Heart left ventricle (tissue), 16 donors: ENCODE results near the gene KRT77. TPM values are rescaled to one million over a fixed set of nuclear protein-coding genes. Genes with fewer than 3 reads are reported as not detected.

Source experiments
- ATAC-seq, 4 donors: fragments of 200-7000 bp; cut with Tn5 transposase; one replicate each; pipeline ENCODE4 v1.9.1; 2020 to 2022; ENCODE audit warnings: moderate library complexity in 4 of 4, mild to moderate bottlenecking in 3 of 4, moderate number of reproducible peaks in 1 of 4
- DNase-seq, 5 donors: peaks; one replicate each; pipeline ENCODE4 v3.0.0-alpha.2; 2020
- H3K27ac ChIP-seq, 12 donors: fragments of 200-600 bp; sonication (generic) in 4 of 12; one replicate each; pipeline versions ENCODE4 v1.5.0 to v1.8.0; 2016 to 2022; ENCODE audit warnings: mild to moderate bottlenecking in 2 of 12
- H3K27me3 ChIP-seq, 9 donors: fragments of 200-600 bp; sonication (generic) in 2 of 9; one replicate each; pipeline versions ENCODE4 v1.5.1 to v1.8.0; 2016 to 2022; ENCODE audit warnings: mild to moderate bottlenecking in 3 of 9
- H3K36me3 ChIP-seq, 9 donors: fragments of 200-600 bp; sonication (generic) in 2 of 9; one replicate each; pipeline versions ENCODE4 v1.5.0 to v1.8.0; 2018 to 2022; ENCODE audit warnings: mild to moderate bottlenecking in 2 of 9
- H3K4me1 ChIP-seq, 12 donors: fragments of 200-600 bp; sonication (generic) in 4 of 12; one replicate each; pipeline versions ENCODE4 v1.5.0 to v1.8.0; 2016 to 2022; ENCODE audit warnings: mild to moderate bottlenecking in 3 of 12
- H3K4me3 ChIP-seq, 12 donors: fragments of 200-600 bp; sonication (generic) in 4 of 12; one replicate each; pipeline versions ENCODE4 v1.5.0 to v1.8.0; 2017 to 2022; ENCODE audit warnings: mild to moderate bottlenecking in 9 of 12, moderate library complexity in 4 of 12
- H3K9me3 ChIP-seq, 12 donors: fragments of 200-600 bp; sonication (generic) in 4 of 12; one replicate each; pipeline versions ENCODE4 v1.5.0 to v1.8.0; 2016 to 2022; ENCODE audit warnings: mild to moderate bottlenecking in 1 of 12
- CTCF ChIP-seq, 12 donors: fragments of 200-600 bp; sonication (generic) in 4 of 12; IDR thresholded peaks; one replicate each; pipeline versions ENCODE4 v1.5.0 to v1.8.0; 2018 to 2022; ENCODE audit warnings: antibody characterized with exemption in 12 of 12, mild to moderate bottlenecking in 5 of 12
- POLR2A ChIP-seq, 2 donors: fragments of 450-650 bp; IDR thresholded peaks; one replicate each; pipeline ENCODE4 v1.6.1; 2017; ENCODE audit warnings: antibody characterized with exemption in 2 of 2, mild to moderate bottlenecking in 2 of 2, moderate library complexity in 2 of 2
- WGBS, 4 donors: extraction: QIAGEN DNeasy Blood & Tissue Kit in 2 of 4; methylation state at CpG; one replicate each; pipeline versions ENCODE4 v1.1.5 to v1.1.7; 2013 to 2018; 5-methylcytosine and 5-hydroxymethylcytosine counted together
- intact Hi-C, 10 donors: fragments of 100-400 bp; cut with DNase I; formaldehyde crosslinking; loops; one replicate each; pipeline versions ENCODE4 v1.11.1 to v1.14.2; 2022
- polyA plus RNA-seq, 2 donors: library from polyadenylated mRNA; stranded (reverse); fragments of 200-250 nt; gene quantifications; one replicate each; pipeline ENCODE4 v1.2.3, GENCODE V29; 2013
- total RNA-seq, 9 donors: library from RNA; depleted of rRNA in 2 of 9; stranded (reverse); fragments of >200 nt in 2 of 9; fragmentation: NEBNext Ultra II Directional in 3 of 9; extraction: Animal tissue kit (Norgen Biotek cat#: 25700) in 3 of 9; gene quantifications; one replicate each; pipeline versions ENCODE4 v1.1.0 to v1.2.4, GENCODE V29; 2016 to 2023
- donor health status: ischemic (EF 13 %, LVEDD 7.1; RV severe dilation, severe dysfunction).
- donor health status: healthy with polysubstance abuse.
- donor health status: DM: no; HTN: yes; CAD: no.
- donor health status: DM: no; HTN: no; CAD: no.
- donor health status: ischemic (EF 25% LVEDD 6.9; RV normal size, moderate dysfunction).
- donor health status: ischemic (EF 25% LVEDD 5.7; RV mildly dilated, moderate dysfunction).
- donor health status: healthy.
- donor health status: DM: yes; HTN: yes; CAD: no.
- donor health status: ischemic (EF 35%, LVEDD 5.7; RV mildly dilated, moderate dysfunction).
- donor health status: nonischemic (EF 11% LVEDD 7.7; RV severe dilation, severe dysfunction).
- donor health status: DM: yes; HTN: yes; CAD: no.
- donor health status: PGD.
- donor health status: ischemic (EF 29% LVEDD 5.4; RV normal size, mild dysfunction).
- donor health status: nonischemic (EF 23%, LVEDD 6.1; RV moderate dilation, normal function).

The KRT77 gene
- total and polyA plus RNA-seq, 11 donors, result not detected

GRCh38 chr12:52667509-52667908, 35.8 kb downstream of the KRT77 start:
- peaks cover 0 to 32% (median 4%) of the 10 kb centered on the region in 9 donors for H3K27me3 ChIP-seq
- DNase-seq, result no peak
- no peak overlapping the region for H3K4me3 ChIP-seq
- no peaks in the 10 kb centered on the region for H3K9me3 ChIP-seq
- WGBS, 4 donors, result 60 to 73% (median 63%) methylated on average over 9 of the region's 9 CpGs
- no peaks in the 10 kb centered on the region for H3K36me3 ChIP-seq
- H3K4me1 ChIP-seq, result no peaks in the 10 kb centered on the region
- no peak overlapping the region for H3K27ac ChIP-seq
- intact Hi-C loops, result loop anchor here in 2 of 10 donors (5.0 to 10.0 kb wide), 2 partner anchors 197 to 200 kb away; no protein-coding TSS in a partner anchor
- TF ChIP-seq CTCF (IDR thresholded peaks at IDR 0.05) (peak in 9 of 12 donors; percentile 9 to 33 (median 18)), POLR2A (IDR thresholded peaks at IDR 0.05) (no peak)
- ATAC-seq, result no peak

- no peak for TF ChIP-seq POLR2A (IDR thresholded peaks at IDR 0.05)
- no peak for TF ChIP-seq CTCF (IDR thresholded peaks at IDR 0.05)
- WGBS, 4 donors, result 71 to 78% (median 78%) methylated on average over 3 of the region's 3 CpGs
- intact Hi-C loops, result loop anchor here in 2 of 10 donors (5.0 to 10.0 kb wide), 2 partner anchors 198 to 201 kb away; no protein-coding TSS in a partner anchor
Measured at GRCh38 chr12:52666471-52666870, 36.9 kb downstream of the KRT77 start.

GRCh38 chr12:52663420-52663819, 39.9 kb downstream of the KRT77 start:
- TF ChIP-seq CTCF (IDR thresholded peaks at IDR 0.05) (no peak), POLR2A (IDR thresholded peaks at IDR 0.05) (no peak)
- Histone ChIP-seq H3K27me3 (peaks cover 0 to 21% (median 4%) of the 10 kb centered on the region in 9 donors), H3K9me3 (no peaks in the 10 kb centered on the region), H3K27ac (no peak overlapping the region), H3K36me3 (no peaks in the 10 kb centered on the region), H3K4me1 (peaks cover 0 to 6% (median 0%) of the 10 kb centered on the region in 12 donors), H3K4me3 (no peak overlapping the region)
- intact Hi-C loops, result loop anchor here in 1 of 10 donors (10.0 kb wide), 1 partner anchor 201 kb away; no protein-coding TSS in a partner anchor
- ATAC-seq (no peak), DNase-seq (no peak)

More at GRCh38 chr12:52666471-52666870, 36.9 kb downstream of the KRT77 start:
- no peaks in the 10 kb centered on the region for H3K9me3 ChIP-seq
- H3K36me3 ChIP-seq, result no peaks in the 10 kb centered on the region
- peaks cover 0 to 6% (median 0%) of the 10 kb centered on the region in 12 donors for H3K4me1 ChIP-seq
- peaks cover 0 to 32% (median 4%) of the 10 kb centered on the region in 9 donors for H3K27me3 ChIP-seq
- no peak overlapping the region for H3K27ac ChIP-seq
- DNase-seq (no peak), ATAC-seq (no peak)
- no peak overlapping the region for H3K4me3 ChIP-seq

- ATAC-seq (no peak), DNase-seq (no peak)
- Histone ChIP-seq H3K27me3 (peaks cover 0 to 21% (median 4%) of the 10 kb centered on the region in 9 donors), H3K9me3 (no peaks in the 10 kb centered on the region), H3K27ac (no peak overlapping the region), H3K36me3 (no peaks in the 10 kb centered on the region), H3K4me1 (peaks cover 0 to 6% (median 0%) of the 10 kb centered on the region in 12 donors), H3K4me3 (no peak overlapping the region)
- TF ChIP-seq CTCF (IDR thresholded peaks at IDR 0.05) (no peak), POLR2A (IDR thresholded peaks at IDR 0.05) (no peak)
- intact Hi-C loops, result loop anchor here in 1 of 10 donors (10.0 kb wide), 1 partner anchor 202 kb away; no protein-coding TSS in a partner anchor
Measured at GRCh38 chr12:52662918-52663229, 40.5 kb downstream of the KRT77 start.
